ENCODE results near the gene HOOK2. TPM values are rescaled to one million over a fixed set of nuclear protein-coding genes. Genes with fewer than 3 reads are reported as not detected.

HOOK2 gene
- total and polyA plus RNA-seq, 9 of the 15 experiments (the other 6 are each of a cell fraction or from before 2014, with no cell fraction given), result 1.3 to 17.2 (median 9.9) TPM

- TF ChIP-seq CHD7 (IDR thresholded peaks at IDR 0.05; ENCODE audit: low read depth, low read length) (no peak), KLF1 (tag; IDR thresholded peaks at IDR 0.05) (no peak), CHD4 (IDR thresholded peaks at IDR 0.05; ENCODE audit: insufficient read depth, insufficient replicate concordance, low read depth, low read length, poor library complexity, severe bottlenecking) (no peak), ZBTB34 (CRISPR knock-in tag; IDR thresholded peaks at IDR 0.05) (no peak), PCBP2 (IDR thresholded peaks at IDR 0.05; ENCODE audit: low read depth, low read length, poor library complexity, severe bottlenecking) (peak; percentile 68), RCOR1 (IDR thresholded peaks at IDR 0.05; ENCODE audit: borderline replicate concordance in 1 of 2, low read depth in 2 of 2, low read length in 2 of 2) (peak in 1 of 2 experiments; percentile 57; a peak in 2 of 4 replicates), EGR1 (conservative IDR thresholded peaks at IDR 0.05) (peak; percentile 84), CLOCK (CRISPR knock-in tag; IDR thresholded peaks at IDR 0.05; ENCODE audit: borderline replicate concordance) (no peak), POLR3G (IDR thresholded peaks at IDR 0.05; ENCODE audit: extremely low read depth, insufficient read length, insufficient replicate concordance) (no peak), HOXB6 (CRISPR knock-in tag; IDR thresholded peaks at IDR 0.05; ENCODE audit: borderline replicate concordance) (no peak)
These were observed 16.1 kb upstream of the HOOK2 start, which contains the start of gene JUNB (continued) for GRCh38 chr19:12791345-12792050.
